ENCODE data around the gene EEF1AKMT3. TPM values are rescaled to one million over a fixed set of nuclear protein-coding genes. Genes with fewer than 3 reads are reported as not detected.

Gene EEF1AKMT3
- total and polyA plus RNA-seq, 7 donors, result 1.6 to 11.9 (median 9.0) TPM

- TF ChIP-seq POLR2A (IDR thresholded peaks at IDR 0.05), result no peak
- TF ChIP-seq POLR2AphosphoS5 (IDR thresholded peaks at IDR 0.05), result no peak
- TF ChIP-seq, protein P1, sequence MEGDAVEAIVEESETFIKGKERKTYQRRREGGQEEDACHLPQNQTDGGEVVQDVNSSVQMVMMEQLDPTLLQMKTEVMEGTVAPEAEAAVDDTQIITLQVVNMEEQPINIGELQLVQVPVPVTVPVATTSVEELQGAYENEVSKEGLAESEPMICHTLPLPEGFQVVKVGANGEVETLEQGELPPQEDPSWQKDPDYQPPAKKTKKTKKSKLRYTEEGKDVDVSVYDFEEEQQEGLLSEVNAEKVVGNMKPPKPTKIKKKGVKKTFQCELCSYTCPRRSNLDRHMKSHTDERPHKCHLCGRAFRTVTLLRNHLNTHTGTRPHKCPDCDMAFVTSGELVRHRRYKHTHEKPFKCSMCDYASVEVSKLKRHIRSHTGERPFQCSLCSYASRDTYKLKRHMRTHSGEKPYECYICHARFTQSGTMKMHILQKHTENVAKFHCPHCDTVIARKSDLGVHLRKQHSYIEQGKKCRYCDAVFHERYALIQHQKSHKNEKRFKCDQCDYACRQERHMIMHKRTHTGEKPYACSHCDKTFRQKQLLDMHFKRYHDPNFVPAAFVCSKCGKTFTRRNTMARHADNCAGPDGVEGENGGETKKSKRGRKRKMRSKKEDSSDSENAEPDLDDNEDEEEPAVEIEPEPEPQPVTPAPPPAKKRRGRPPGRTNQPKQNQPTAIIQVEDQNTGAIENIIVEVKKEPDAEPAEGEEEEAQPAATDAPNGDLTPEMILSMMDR (IDR thresholded peaks at IDR 0.05), result no peak
- TF ChIP-seq EP300 (IDR thresholded peaks at IDR 0.05), result no peak
- H3K27me3 ChIP-seq, result peaks cover 0 to 59% (median 30%) of the 10 kb centered on the region in 3 donors
- H3K9me3 ChIP-seq, result no peaks in the 10 kb centered on the region
- no peak for DNase-seq
- 36 to 68% methylated on average over 21 of the region's 21 CpGs for WGBS, 2 donors
- intact Hi-C loops (cut with DNase I), result no loop called here
- H3K27ac ChIP-seq, result no peak overlapping the region
- H3K36me3 ChIP-seq, result no peaks in the 10 kb centered on the region
- H3K4me3 ChIP-seq, result no peak overlapping the region
- H3K4me1 ChIP-seq, result peaks cover 0 to 21% (median 17%) of the 10 kb centered on the region in 4 donors
Measured at GRCh38 chr12:57727758-57728395, 44.5 kb upstream of the EEF1AKMT3 start.

DNA sequence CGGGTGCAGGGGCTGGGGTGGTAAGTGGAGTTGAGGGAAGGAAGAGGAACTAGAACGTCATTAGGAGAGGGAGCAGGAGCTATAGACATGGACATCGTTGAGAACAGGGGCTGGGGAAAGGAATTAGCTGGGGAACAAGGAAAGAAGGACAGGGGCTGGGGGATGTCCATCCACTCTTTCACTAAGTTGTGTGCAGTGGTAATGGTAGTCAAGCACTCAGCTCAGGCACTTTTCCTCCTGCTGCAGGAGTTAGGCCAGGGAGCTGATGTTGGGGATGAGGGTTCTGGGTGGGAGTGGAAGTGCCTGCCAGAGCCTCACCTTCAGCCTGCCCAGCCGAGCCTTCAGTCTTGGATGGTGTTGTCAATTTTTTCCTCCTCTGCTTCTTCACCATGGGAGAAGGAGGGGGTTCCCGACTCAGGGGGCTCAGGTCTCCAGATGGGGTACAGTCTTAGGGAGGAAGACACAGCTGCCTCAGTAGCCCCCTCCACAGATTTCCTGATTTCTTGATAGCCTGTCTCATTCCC is 43.0 kb upstream of the EEF1AKMT3 start:
- WGBS, 2 donors, result 40 to 64% methylated on average over 5 of the region's 5 CpGs
- no peaks in the 10 kb centered on the region for H3K36me3 ChIP-seq
- intact Hi-C loops (cut with DNase I), result no loop called here

GRCh38 chr12:57730336-57731067 is 41.9 kb upstream of the EEF1AKMT3 start:
- whole genome bisulfite sequencing, 2 donors, result 75 to 84% methylated on average over 13 of the region's 13 CpGs
- Histone ChIP-seq H3K36me3 (no peaks in the 10 kb centered on the region), H3K27ac (no peak overlapping the region), H3K27me3 (peaks cover 19 to 72% (median 44%) of the 10 kb centered on the region in 3 donors), H3K9me3 (no peaks in the 10 kb centered on the region), H3K4me3 (no peak overlapping the region), H3K4me1 (peaks cover 0 to 23% (median 18%) of the 10 kb centered on the region in 4 donors)
- TF ChIP-seq, protein P1 (IDR thresholded peaks at IDR 0.05), result no peak
- TF ChIP-seq POLR2AphosphoS5 (IDR thresholded peaks at IDR 0.05), result no peak
- TF ChIP-seq POLR2A (IDR thresholded peaks at IDR 0.05), result no peak
- TF ChIP-seq EP300 (IDR thresholded peaks at IDR 0.05), result no peak
- intact Hi-C loops (cut with DNase I), result no loop called here
- DNase-seq, result no peak

More for the DNA sequence above, 43.0 kb upstream of the EEF1AKMT3 start:
- Histone ChIP-seq H3K9me3 (no peaks in the 10 kb centered on the region), H3K27ac (no peak overlapping the region), H3K4me1 (peaks cover 0 to 21% (median 17%) of the 10 kb centered on the region in 4 donors), H3K27me3 (peaks cover 10 to 72% (median 42%) of the 10 kb centered on the region in 3 donors), H3K4me3 (no peak overlapping the region)
- TF ChIP-seq EP300 (IDR thresholded peaks at IDR 0.05) (no peak), POLR2AphosphoS5 (IDR thresholded peaks at IDR 0.05) (no peak), POLR2A (IDR thresholded peaks at IDR 0.05) (no peak)
- TF ChIP-seq, protein P1 (IDR thresholded peaks at IDR 0.05), result no peak
- no peak for DNase-seq

DNA sequence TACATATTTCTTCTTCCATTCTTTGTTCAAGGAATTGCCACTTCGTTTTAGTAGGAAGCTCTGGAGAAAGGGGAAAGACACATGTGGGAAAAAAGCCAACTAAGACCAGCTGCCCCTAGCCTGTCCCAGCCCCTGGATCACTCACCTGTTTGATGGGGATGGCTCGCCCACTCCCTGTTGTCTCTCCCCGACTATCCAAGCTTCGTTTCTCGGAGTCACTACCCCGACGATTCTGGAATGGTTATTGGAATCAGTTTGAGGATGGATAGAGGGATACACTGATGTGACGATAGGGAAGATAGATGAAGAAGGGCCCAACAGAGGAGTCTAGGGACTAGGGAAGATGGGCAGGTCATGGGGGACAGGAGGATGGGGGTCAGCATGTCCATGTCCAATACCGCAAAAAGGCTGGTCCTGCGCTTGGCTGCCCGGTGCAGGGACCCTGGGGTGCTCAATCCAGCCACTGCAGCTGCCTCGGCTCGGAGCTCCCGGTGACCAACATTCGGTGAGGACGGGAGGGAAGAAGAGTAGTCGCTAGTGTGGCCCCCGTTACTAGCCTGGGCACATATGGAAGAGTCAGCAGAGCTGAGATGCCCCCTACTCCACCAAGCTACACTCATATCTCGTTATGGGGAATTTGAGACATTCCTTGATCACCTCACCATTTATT is 40.9 kb upstream of the EEF1AKMT3 start:
- Histone ChIP-seq H3K4me1 (peaks cover 0 to 23% (median 22%) of the 10 kb centered on the region in 4 donors), H3K36me3 (no peaks in the 10 kb centered on the region), H3K27me3 (peaks cover 25 to 72% (median 52%) of the 10 kb centered on the region in 3 donors), H3K9me3 (no peaks in the 10 kb centered on the region), H3K27ac (no peak overlapping the region), H3K4me3 (no peak overlapping the region)
- no peak for DNase-seq
- intact Hi-C loops (cut with DNase I), result no loop called here
- TF ChIP-seq POLR2AphosphoS5 (IDR thresholded peaks at IDR 0.05) (no peak), POLR2A (IDR thresholded peaks at IDR 0.05) (no peak), EP300 (IDR thresholded peaks at IDR 0.05) (no peak)
- TF ChIP-seq, protein P1 (IDR thresholded peaks at IDR 0.05), result no peak
- 84 to 86% methylated on average over 19 of the region's 19 CpGs for WGBS, 2 donors

Data from sigmoid colon (tissue), 7 donors.